HepG2 (cell line): ENCODE data around the gene FITM1. TPM values are rescaled to one million over a fixed set of nuclear protein-coding genes. Genes with fewer than 3 reads are reported as not detected.
A peak's percentile ranks its signal among the peaks of the same experiment; 100 is the strongest.

Experiments used
- CCAR2 ChIP-seq: fragments of 200-400 bp; formaldehyde crosslinking; optimal IDR thresholded peaks from 2 replicates; pipeline ENCODE3; 2018; ENCODE audit warnings: low read depth, mild to moderate bottlenecking, low read length, moderate library complexity
- CHD4 ChIP-seq: fragments of 200-600 bp; sonication (generic); IDR thresholded peaks from 2 replicates; pipeline ENCODE4 v1.7.0; 2017; ENCODE audit warnings: mild to moderate bottlenecking, low read length, borderline replicate concordance
- DNMT1 ChIP-seq: sonication (generic); formaldehyde crosslinking; IDR thresholded peaks from 2 replicates; pipeline ENCODE4 v1.5.1; 2020; ENCODE audit warnings: mild to moderate bottlenecking, missing genetic modification reagents
- E2F1 ChIP-seq: sonication (generic); formaldehyde crosslinking; IDR thresholded peaks from 2 replicates; pipeline ENCODE4 v1.5.0; 2020; ENCODE audit warnings: missing genetic modification reagents
- EED ChIP-seq: sonication (generic); formaldehyde crosslinking; IDR thresholded peaks from 2 replicates; pipeline ENCODE4 v1.5.0; 2020; ENCODE audit warnings: mild to moderate bottlenecking, missing genetic modification reagents
- FOXO1 ChIP-seq: sonication (generic); formaldehyde crosslinking; IDR thresholded peaks from 2 replicates; pipeline ENCODE4 v1.4.0; 2020; ENCODE audit warnings: missing genetic modification reagents
- GMEB1 ChIP-seq: sonication (generic); formaldehyde crosslinking; IDR thresholded peaks from 2 replicates; pipeline ENCODE4 v1.5.1; 2020; ENCODE audit warnings: missing genetic modification reagents, mild to moderate bottlenecking, borderline replicate concordance
- HMG20B ChIP-seq: conservative IDR thresholded peaks from 2 replicates; pipeline ENCODE4 v1.6.1; 2016; ENCODE audit warnings: missing genetic modification reagents, missing compliant biosample characterization
- KDM4B ChIP-seq: sonication (generic); formaldehyde crosslinking; IDR thresholded peaks from 2 replicates; pipeline ENCODE4 v1.4.0; 2020; ENCODE audit warnings: missing genetic modification reagents
- KMT2A ChIP-seq: sonication (generic); formaldehyde crosslinking; IDR thresholded peaks from 2 replicates; pipeline ENCODE4 v1.4.0; 2020; ENCODE audit warnings: missing genetic modification reagents
- NFKB2 ChIP-seq: sonication (generic); formaldehyde crosslinking; IDR thresholded peaks from 2 replicates; pipeline ENCODE4 v1.4.0; 2020; ENCODE audit warnings: missing genetic modification reagents, borderline replicate concordance
- RCOR2 ChIP-seq: IDR thresholded peaks from 2 replicates; pipeline ENCODE4 v1.6.1; 2016; ENCODE audit warnings: missing biosample characterization, missing genetic modification reagents
- RFX3 ChIP-seq: IDR thresholded peaks from 2 replicates; pipeline ENCODE4 v1.6.1; 2016; ENCODE audit warnings: missing biosample characterization, missing genetic modification reagents
- SIN3B ChIP-seq: fragments of 150-350 bp; IDR thresholded peaks from 2 replicates; pipeline ENCODE4 v1.6.1; 2014; ENCODE audit warnings: low read length
- TBX2 ChIP-seq: sonication (generic); formaldehyde crosslinking; IDR thresholded peaks from 2 replicates; pipeline ENCODE4 v1.5.0; 2020; ENCODE audit warnings: missing genetic modification reagents, mild to moderate bottlenecking, borderline replicate concordance
- TCF7L2 ChIP-seq: IDR thresholded peaks from 2 replicates; pipeline ENCODE4 v1.6.1; 2011; ENCODE audit warnings: mild to moderate bottlenecking, low read depth, low read length, moderate library complexity
- TP53 ChIP-seq: sonication (generic); formaldehyde crosslinking; conservative IDR thresholded peaks from 2 replicates; pipeline ENCODE4 v1.4.0; 2020; ENCODE audit warnings: missing genetic modification reagents
- YEATS4 ChIP-seq: sonication (generic); formaldehyde crosslinking; IDR thresholded peaks from 2 replicates; pipeline ENCODE4 v1.4.0; 2020; ENCODE audit warnings: missing genetic modification reagents, borderline replicate concordance
- ZFP62 ChIP-seq: sonication (generic); formaldehyde crosslinking; IDR thresholded peaks from 2 replicates; pipeline ENCODE4 v1.4.0; 2020; ENCODE audit warnings: missing genetic modification reagents
- ZFYVE20 ChIP-seq: sonication (generic); formaldehyde crosslinking; IDR thresholded peaks from 2 replicates; pipeline ENCODE4 v1.8.0; 2023; ENCODE audit warnings: low read depth, mild to moderate bottlenecking, moderate library complexity, missing genetic modification reagents, borderline replicate concordance
- ZKSCAN8 ChIP-seq: IDR thresholded peaks from 2 replicates; pipeline ENCODE4 v1.6.1; 2016; ENCODE audit warnings: borderline replicate concordance, missing genetic modification reagents, missing compliant biosample characterization
- ZNF251 ChIP-seq: sonication (generic); formaldehyde crosslinking; IDR thresholded peaks from 2 replicates; pipeline ENCODE4 v1.9.0; 2021; ENCODE audit warnings: mild to moderate bottlenecking, missing genetic modification reagents
- ZNF44 ChIP-seq: sonication (generic); formaldehyde crosslinking; IDR thresholded peaks from 2 replicates; pipeline ENCODE4 v1.5.1; 2020; ENCODE audit warnings: mild to moderate bottlenecking, missing genetic modification reagents
- ZNF740 ChIP-seq: sonication (generic); formaldehyde crosslinking; IDR thresholded peaks from 2 replicates; pipeline ENCODE4 v1.4.0; 2020; ENCODE audit warnings: missing genetic modification reagents
- ZNF839 ChIP-seq: sonication (generic); formaldehyde crosslinking; IDR thresholded peaks from 2 replicates; pipeline ENCODE4 v1.4.0; 2020; ENCODE audit warnings: missing genetic modification reagents, mild to moderate bottlenecking, borderline replicate concordance
- polyA plus RNA-seq, 8 experiments: library from polyadenylated mRNA; depleted of rRNA in 3 of 8; stranded (reverse) in 7 of 8; unstranded in 1 of 8; fragments of >200 nt; fragmentation: Illumina TruSeq in 4 of 8; extraction: Trizol in 4 of 8; gene quantifications; 2 replicates each; pipeline versions ENCODE4 v1.2.1 to v1.2.3, GENCODE V29; 2011 to 2016; ENCODE audit warnings: low read depth in 4 of 8, missing spikeins in 1 of 8, mixed read lengths in 1 of 8; ENCODE audit not compliant: insufficient read depth in 1 of 8
- total RNA-seq, 5 experiments: library from RNA; depleted of rRNA; stranded (reverse); fragments of >200 nt; fragmentation: Illumina TruSeq; extraction: Trizol; gene quantifications; 2 replicates each; pipeline ENCODE4 v1.2.3, GENCODE V29; 2016; ENCODE audit warnings: low read depth in 1 of 5
- TF ChIP-seq, protein P1 (sequence below): sonication (generic); formaldehyde crosslinking; IDR thresholded peaks from 2 replicates; pipeline ENCODE4 v1.5.1; 2020; ENCODE audit warnings: missing genetic modification reagents, mild to moderate bottlenecking, borderline replicate concordance
- TF ChIP-seq, protein P2 (sequence below): IDR thresholded peaks from 2 replicates; pipeline ENCODE4 v1.6.1; 2016; ENCODE audit warnings: low read depth, borderline replicate concordance

FITM1 gene
- total and polyA plus RNA-seq, 2 of the 13 experiments (the other 11 are each of a cell fraction or from before 2014, with no cell fraction given) = 2.7 to 5.8 TPM

DNA sequence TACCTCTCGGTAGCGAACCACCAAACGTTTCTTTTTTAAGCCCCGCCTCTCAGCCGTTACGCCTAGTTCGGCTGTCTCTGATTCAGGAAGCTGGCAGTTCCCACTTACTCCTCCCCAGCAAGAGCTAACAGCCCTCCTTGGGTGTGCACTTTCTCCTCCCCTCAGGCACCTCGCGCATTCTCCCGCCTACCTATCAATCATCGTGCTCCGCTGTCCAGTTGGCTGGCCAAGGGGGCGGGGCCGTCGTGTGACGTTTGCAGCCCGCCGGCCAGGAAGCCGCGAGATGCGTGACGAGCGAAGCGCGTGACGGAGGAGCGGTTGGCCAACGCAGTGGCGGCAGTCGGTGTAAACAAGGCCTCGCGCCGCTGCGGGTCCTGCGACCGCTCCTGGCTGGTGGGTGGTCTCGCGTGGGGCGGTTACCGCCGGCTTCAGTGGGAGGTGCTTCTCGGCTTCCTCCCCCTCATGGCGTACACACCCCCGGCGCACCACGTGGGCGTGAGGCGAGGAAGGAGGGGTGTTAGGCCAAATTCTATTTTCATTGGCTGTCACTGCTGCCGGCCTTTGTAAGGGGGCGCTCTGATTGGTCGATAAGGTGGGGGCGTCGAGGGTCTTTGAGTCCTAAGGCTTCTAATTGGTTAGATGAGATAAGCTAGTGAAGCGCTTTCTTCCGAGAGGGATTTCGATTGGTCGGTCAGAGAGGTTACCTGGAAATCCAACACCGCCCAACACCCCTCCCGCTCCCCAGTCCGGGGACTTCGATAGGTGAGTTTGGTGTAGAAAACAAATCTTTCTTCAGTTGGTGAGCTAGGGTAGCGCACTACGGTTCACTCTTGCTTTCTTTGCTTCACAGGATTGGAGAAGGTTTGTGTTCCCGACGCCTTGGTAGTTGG, 15.7 kb upstream of the FITM1 start, which contains the start of the genes DCAF11 and NRL (continued):
- TF ChIP-seq HMG20B (CRISPR knock-in tag) = peak; percentile 75; the same call in 1 of the 2 replicates
- peak; percentile 77 for TF ChIP-seq CCAR2
- TF ChIP-seq GMEB1 (CRISPR knock-in tag) = peak; percentile 95
- peak; percentile 86 for TF ChIP-seq E2F1
- peak; percentile 90 for TF ChIP-seq NFKB2 (CRISPR knock-in tag)
- TF ChIP-seq DNMT1 = peak; percentile 99
- TF ChIP-seq FOXO1 (CRISPR knock-in tag) = peak; percentile 99
- no peak for TF ChIP-seq RFX3 (CRISPR knock-in tag)
- TF ChIP-seq RCOR2 (CRISPR knock-in tag) = peak; percentile 86
- peak; percentile 87; the same call in 1 of the 2 replicates for TF ChIP-seq ZNF740
- peak; percentile 75; the same call in 1 of the 2 replicates for TF ChIP-seq ZKSCAN8 (CRISPR knock-in tag)
- TF ChIP-seq CHD4 = no peak; the same call in 1 of the 2 replicates
- no peak; the same call in 1 of the 2 replicates for TF ChIP-seq TP53
- TF ChIP-seq ZFP62 = no peak
- peak; percentile 98 for TF ChIP-seq YEATS4
- TF ChIP-seq, protein P1, sequence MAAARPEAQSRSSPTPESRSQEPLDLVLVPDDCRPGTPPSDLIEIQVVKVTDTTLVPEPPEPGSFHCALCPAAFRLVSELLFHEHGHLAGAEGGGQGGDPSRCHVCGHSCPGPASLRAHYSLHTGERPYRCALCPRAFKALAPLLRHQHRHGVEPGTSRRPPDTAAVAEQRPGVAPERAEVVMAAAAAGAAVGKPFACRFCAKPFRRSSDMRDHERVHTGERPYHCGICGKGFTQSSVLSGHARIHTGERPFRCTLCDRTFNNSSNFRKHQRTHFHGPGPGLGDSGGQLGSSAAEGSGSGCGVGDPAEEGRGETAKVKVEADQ (CRISPR knock-in tag) = peak; percentile 97
- TF ChIP-seq EED (CRISPR knock-in tag) = peak; percentile 97; the same call in 1 of the 2 replicates
- no peak for TF ChIP-seq TCF7L2
- TF ChIP-seq ZNF251 = no peak
- TF ChIP-seq ZFYVE20 (CRISPR knock-in tag) = 0 out of 2 replicates have a peak, but pooled peaks have one; percentile 34
- peak; percentile 99 for TF ChIP-seq KDM4B
- TF ChIP-seq ZNF839 (CRISPR knock-in tag) = peak; percentile 95
- no peak; the same call in 1 of the 2 replicates for TF ChIP-seq KMT2A (CRISPR knock-in tag)
- TF ChIP-seq, protein P2, sequence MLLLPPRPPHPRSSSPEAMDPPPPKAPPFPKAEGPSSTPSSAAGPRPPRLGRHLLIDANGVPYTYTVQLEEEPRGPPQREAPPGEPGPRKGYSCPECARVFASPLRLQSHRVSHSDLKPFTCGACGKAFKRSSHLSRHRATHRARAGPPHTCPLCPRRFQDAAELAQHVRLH (CRISPR knock-in tag) = peak; percentile 99
- TF ChIP-seq ZNF44 = peak; percentile 99
- TF ChIP-seq SIN3B = peak; percentile 31
- peak; percentile 98 for TF ChIP-seq TBX2
